ENCODE results near the gene TUT1.
A peak's percentile ranks its signal among the peaks of the same experiment; 100 is the strongest.
"Not testable (repeated sequence)": the region's sequence is repeated elsewhere in the genome, so short reads cannot be mapped to it uniquely, and the experiment has no call there.

The TUT1 gene, protein sequence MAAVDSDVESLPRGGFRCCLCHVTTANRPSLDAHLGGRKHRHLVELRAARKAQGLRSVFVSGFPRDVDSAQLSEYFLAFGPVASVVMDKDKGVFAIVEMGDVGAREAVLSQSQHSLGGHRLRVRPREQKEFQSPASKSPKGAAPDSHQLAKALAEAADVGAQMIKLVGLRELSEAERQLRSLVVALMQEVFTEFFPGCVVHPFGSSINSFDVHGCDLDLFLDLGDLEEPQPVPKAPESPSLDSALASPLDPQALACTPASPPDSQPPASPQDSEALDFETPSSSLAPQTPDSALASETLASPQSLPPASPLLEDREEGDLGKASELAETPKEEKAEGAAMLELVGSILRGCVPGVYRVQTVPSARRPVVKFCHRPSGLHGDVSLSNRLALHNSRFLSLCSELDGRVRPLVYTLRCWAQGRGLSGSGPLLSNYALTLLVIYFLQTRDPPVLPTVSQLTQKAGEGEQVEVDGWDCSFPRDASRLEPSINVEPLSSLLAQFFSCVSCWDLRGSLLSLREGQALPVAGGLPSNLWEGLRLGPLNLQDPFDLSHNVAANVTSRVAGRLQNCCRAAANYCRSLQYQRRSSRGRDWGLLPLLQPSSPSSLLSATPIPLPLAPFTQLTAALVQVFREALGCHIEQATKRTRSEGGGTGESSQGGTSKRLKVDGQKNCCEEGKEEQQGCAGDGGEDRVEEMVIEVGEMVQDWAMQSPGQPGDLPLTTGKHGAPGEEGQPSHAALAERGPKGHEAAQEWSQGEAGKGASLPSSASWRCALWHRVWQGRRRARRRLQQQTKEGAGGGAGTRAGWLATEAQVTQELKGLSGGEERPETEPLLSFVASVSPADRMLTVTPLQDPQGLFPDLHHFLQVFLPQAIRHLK
- 8.7 to 16.8 (median 10.5) reads per million in 4 experiments for total RNA-seq

- DNase-seq, result peak; percentile 93
Observed at GRCh38 chr11:62591448-62592145, at the start of gene TUT1. Gene TUT1 (minus strand): TSS chr11:62591523. CDS start chr11:62591485, 38 bp downstream.

- DNase-seq, result no peak
Observed at GRCh38 chr11:62632492-62632891, 41.2 kb upstream of the TUT1 start.

DNA sequence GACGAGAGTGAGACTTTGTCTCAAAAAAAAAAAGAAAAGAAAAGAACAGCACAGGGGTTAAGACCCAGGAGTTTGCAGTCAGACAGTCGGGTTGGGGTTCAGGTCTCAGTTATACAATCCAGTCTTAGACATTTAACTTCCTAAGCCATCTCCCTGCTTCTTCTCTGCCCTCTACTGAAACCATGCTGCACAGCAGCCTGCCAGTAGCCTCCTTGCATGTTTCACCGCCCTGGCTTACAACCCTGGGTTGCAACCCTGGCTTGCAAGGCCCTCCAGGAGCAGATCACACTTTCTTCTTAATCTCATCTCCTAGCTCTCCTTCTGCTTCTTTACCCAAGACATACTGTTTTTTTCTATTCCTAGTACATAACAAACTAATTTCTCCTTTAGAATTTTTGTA is 36.4 kb upstream of the TUT1 start:
- DNase-seq, result no peak

DNA sequence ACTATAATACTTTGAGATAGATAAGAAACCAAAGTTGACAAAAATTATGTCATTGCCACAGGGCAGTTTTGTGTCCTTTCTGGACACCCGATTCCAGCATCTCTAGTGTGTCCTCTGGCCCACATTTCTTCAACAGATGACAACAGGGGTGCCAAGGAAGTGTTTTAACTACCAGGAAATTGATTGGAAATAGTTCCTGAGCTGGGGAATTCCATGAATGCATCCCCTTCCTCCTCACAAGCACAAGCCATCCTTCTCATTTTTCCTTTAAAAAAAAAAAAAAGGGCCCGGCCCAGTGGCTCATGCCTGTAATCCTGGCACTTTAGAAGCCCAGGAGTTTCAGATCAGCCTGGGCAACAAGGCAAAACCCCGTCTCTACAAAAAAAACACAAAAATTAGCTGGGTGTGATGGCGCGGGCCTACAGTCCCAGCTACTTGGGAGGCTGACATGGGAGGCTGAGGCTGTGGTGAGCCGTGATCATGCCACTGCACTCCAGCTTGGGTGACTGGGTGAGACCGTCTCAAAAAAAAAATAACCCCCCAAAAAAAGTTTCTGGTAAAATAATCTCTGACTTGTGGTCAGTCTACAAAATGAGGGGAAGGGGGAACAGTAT is 31.3 kb upstream of the TUT1 start:
- DNase-seq, result no peak

- peak; percentile 92 for DNase-seq
Observed at GRCh38 chr11:62621567-62622470, 30.5 kb upstream of the TUT1 start, which contains the start of gene B3GAT3. Gene B3GAT3 (minus strand): TSS chr11:62621986. CDS start chr11:62621947, 39 bp downstream.

GRCh38 chr11:62621027-62621566 is 29.8 kb upstream of the TUT1 start:
- no peak for DNase-seq

DNA sequence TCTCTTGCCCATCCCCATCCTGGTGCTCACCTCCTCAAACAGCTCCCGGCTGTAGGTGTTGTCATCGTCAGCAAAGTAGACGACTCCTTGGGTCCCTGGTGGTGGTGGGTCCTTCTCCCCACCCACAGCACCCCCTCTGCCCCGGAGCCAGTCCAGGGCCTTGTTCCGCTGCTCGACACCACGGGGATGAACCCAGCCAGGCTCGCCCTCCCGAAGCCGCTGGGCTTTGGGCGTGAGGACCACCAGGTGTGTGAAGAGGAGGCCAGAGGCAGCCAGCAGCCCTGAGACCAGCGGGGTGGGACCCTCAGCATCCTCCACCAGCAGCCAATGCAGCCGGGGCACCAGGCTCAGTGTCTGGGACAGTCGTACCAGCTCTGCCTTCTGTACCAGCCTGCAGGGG is 25.6 kb upstream of the TUT1 start:
- not testable (repeated sequence) for DNase-seq

DNA sequence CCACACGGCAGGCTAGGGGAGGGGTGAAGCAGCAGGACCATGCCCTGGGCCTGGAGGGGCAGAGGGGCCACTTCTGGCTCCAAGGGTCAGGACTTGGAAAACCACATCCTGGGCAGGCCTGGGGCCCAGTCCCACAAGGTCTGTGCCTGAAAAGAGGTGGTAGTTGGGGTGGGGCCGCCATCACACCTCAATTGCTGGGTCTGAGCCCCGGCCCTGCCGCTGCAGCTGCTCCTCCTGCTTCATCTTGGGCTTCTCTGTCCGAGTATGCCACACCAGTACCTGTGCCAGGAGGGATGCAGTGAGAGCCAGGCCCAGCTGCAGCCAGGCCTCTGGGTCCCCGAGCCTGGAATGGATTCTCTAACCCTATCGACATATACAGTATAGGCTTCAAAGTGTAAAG is 24.2 kb upstream of the TUT1 start:
- no peak for DNase-seq

DNA sequence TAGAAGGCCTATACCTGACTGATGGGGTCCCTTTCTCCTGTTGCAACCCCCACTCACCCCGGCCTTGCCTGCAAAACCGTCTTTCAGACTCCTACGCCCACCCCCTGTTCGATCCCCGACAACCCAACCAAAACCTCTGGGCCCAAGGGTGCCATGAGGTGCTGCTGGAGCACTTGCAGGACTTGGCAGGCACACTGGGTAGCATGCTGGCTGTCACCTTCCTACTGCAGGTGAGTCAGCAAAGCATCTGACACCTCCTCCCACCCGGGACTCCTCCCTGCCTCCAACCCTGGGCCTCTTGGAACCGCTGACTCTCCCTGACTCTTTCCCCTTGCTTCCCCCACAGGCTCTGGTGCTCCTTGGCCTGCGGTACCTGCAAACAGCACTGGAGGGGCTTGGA is 23.0 kb upstream of the TUT1 start:
- no peak for DNase-seq

DNA sequence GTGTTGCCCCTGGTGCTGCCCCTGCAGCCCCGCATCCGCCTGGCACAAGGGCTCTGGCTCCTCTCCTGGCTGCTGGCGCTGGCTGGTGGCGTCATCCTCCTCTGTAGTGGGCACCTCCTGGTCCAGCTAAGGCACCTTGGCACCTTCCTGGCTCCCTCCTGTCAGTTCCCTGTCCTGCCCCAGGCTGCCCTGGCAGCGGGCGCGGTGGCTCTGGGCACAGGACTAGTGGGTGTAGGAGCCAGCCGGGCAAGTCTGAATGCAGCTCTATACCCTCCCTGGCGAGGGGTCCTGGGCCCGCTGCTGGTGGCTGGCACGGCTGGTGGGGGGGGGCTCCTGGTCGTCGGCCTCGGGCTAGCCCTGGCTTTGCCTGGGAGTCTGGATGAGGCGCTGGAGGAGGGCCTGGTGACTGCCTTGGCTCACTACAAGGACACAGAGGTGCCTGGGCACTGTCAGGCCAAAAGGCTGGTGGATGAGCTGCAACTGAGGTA is 22.0 kb upstream of the TUT1 start:
- DNase-seq, result no peak

DNA sequence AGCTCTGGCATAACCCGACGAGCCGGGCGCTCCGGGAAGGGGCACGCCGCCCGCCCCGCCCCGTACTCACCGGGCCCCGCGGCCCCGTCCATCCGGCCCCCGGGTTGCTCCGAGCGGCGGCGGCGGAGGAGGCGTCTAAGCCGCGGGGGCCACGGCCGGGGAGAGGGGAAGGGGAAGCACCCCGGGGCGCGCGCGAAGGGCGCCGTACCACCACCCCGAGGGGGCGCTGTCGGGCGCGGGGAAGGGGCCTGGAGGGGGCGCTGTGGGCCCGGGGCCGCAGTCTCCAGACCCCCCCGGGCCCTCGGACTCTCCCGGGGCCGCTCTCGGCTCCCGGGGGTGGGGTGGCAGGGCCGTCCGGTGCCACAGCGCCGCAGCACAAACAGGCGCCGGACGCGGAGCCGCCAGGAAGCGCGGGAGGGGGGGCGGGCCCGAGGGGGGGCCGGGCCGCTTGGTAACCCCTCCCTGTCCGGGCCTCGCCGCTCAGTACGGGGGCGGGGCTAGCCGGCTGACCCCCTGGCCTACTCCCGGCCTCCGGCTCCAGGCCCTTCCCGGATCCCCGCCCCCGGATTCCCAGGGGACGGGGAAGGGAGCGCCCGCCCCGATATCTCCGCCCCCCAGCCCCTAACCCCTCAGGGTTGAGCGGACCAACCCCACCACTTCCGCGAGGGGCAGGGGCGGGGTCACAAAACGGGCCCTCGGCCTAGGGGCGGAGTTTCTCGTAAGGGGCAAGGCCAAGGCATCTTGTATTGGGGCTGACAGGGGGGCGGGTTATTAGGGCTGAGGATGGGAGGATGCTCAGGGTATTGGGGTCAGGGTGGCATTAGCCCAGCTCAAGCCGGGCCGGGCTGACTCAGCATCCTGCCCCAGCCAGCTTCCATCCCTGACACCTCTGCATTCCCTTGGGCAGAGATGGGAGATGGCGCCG is 21.3 kb upstream of the TUT1 start, which contains the start of the genes EML3 and ROM1:
Gene EML3, minus strand, starts transcription at position 410 of the 925 bp plus-strand sequence. Its CDS starts 318 bp downstream, at position 92.
Gene ROM1, plus strand, starts transcription at position 892 of the 925 bp plus-strand sequence. Its CDS starts 25 bp downstream, at position 917.
- peak; percentile 79 for DNase-seq

DNA sequence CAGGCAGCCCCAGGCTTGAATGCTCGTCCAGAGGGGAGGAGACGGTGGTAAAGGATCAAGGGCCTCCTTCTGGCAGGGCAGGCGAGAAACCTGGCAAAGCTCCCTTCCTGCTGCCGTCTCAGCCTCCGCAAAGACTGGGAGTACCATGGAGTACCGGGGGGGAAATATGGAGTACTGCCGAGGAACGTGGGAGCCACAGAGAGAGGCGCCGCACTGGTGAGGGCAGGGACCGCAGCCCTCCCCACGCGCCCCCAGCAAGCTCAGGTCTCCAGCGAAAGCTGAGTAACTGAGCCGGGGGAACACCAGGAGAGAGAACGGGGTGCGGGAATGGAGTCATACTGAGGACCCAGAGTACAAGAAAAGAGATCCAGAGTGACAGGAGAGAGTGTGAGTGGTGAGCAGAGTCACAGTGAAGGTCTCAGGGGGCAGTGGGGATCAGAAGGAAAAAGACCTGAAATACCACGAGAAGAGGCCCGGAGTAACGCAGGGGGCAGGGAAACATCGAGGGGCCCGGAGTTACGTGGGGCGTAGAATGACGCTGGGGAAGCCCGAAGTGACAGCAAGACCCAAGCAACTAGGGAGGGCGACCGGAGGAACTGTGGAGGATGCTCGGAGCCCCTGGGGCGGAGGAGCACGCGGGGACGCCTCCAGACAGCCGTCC is 20.5 kb upstream of the TUT1 start:
- DNase-seq, result peak; percentile 61

DNA sequence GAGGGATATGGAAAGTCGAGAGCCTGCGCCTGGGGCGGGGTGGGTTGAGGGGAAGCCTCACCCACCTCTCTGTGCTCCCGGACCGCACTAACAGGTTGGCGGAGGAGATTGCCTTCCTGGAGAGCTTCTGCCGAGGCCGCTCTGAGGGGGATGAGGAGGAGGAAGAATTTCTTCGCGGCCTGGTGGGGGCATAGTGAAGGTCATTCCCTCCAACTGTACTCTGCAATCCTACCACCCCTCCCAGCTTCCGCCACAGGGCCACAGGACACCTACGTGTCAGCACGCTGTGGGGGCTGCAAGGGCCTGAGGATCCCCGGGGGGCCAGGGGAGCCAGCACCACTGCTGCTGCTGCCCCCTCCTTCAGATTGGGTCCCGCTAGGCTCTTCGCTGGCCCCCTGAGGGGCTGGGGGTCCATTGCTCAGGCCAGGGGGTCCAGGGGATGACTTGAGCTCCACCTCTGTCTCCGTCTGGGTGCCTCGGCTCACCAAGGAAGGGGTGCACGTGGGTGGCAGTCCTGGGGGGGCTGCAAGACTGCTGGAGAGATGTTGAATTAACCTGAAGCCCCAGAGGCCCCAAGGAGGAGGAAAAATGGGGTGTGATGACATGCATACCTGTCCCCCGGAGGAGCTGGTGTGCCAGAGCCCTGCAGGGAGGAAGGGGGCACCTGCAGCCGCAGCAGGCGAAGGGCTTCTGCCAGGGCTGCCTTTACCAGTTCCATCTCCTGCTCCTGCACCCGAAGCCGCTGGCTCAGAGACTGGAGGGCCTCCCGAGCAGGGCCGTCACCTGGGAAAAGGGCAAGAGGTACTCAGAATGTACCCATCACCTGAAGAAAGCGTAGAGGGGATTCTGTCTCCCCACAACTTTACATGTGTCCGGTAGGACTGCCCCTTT is 19.7 kb upstream of the TUT1 start:
- no peak for DNase-seq

GRCh38 chr11:62610403-62610802 is 19.1 kb upstream of the TUT1 start:
- no peak for DNase-seq

DNA sequence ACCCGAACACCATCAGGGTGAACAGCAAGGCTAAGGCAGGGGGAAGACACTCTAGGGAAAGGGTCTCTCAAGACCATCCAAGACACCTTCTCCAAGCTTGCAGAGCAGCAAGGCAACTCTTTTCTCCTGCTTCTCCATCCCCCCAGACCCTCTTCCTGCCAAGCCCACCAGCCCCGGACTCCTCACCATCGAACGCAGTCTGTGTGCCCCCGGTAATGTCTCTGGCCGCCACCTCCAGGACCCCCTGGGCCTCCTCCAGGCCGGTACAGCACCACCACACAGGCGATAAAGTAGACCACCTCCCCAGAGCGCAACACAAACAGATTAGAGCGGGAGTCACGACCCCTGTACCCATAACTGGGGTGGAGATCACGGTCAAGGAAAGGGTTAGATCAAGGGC is 17.5 kb upstream of the TUT1 start:
- no peak for DNase-seq

GRCh38 chr11:62607714-62608113 is 16.4 kb upstream of the TUT1 start:
- no peak for DNase-seq

DNA sequence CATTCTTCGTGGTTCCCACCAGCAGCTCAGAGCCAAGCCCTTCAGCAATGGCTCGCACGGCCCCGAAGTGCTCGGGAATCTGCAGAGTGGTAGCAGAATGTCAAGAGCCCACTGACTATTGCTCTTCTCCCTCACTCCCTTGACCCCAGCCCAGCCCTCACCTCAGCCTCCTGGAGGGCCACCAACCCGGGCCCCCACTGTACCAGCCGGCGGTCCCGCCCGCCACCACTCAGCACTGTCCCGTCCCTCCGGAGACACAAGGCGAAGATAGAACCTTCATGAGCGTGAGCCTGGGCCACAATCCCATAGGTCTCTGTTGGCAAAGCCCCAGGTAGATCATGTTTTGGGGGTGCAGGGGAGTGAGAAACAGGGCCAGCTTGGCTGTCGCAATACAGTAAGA is 14.6 kb upstream of the TUT1 start:
- no peak for DNase-seq

- DNase-seq, result no peak
Observed at GRCh38 chr11:62605467-62605866, 14.1 kb upstream of the TUT1 start.
